ENCODE data around the gene PLPP3.

Gene PLPP3

GRCh38 chr1:56496821-56497772, 82.3 kb downstream of the PLPP3 start:
- peak; percentile 53 for DNase-seq (ENCODE audit: low spot score)

DNA sequence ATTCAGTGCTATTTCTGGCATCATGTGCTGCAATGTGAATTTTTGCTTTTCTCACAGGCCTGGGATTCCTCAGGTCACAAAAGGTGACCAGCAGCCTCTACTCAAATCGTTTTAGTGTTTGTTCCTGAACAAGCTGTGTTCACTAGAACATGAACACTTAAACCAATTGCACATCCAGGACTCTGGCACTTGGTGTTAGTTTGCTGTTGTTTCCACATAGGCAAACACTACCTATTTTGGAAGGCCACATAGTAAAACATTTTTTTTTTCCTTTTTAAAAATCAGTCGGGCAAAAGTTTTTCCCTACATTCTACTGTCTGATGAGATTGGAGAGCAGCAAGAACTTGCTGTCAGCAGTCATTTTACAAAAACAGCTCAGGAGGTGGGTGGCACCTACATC, 83.2 kb downstream of the PLPP3 start:
- no peak for DNase-seq (ENCODE audit: low spot score)

DNA sequence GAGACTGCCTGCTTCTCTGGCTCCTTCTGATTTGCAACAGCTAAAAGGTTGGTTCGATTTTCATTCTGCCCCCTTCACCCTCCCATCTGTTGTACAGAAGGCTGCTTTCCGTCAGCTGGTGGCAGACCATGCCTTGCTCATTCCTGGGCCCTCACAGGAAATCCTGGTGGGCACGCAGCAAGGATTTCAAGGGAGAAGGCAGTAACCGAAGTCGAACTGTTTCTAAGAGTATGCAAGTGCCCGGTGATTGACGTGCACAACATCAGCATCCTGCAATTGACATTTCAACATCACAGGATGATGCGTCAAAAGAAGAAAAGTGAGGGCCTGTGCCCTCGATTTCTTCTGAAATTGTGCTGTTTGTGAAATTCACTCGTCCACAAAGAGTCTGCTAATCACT, 83.8 kb downstream of the PLPP3 start:
- DNase-seq (ENCODE audit: low spot score) = no peak

GRCh38 chr1:56494306-56494705, 85.1 kb downstream of the PLPP3 start:
- no peak for DNase-seq (ENCODE audit: low spot score)

DNA sequence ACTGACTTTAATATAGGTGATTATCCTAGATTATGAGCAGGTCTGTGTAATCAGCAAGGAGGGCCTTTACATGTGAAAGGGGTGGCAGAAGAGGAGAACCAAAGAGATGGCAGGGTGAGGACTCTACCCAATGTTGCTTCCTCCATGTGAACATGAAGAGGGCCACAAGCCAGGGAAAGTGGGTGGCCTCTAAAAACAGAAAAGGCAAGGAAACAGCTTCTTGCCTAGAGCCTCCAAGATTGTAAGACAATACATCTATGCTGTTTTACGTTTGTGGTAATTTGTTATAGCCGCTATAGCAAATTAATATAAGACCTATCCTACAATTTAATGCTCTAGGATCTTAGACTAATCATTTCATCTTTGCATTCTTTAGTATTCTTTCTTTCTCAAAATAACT, 85.5 kb downstream of the PLPP3 start:
- no peak for DNase-seq (ENCODE audit: low spot score)

DNA sequence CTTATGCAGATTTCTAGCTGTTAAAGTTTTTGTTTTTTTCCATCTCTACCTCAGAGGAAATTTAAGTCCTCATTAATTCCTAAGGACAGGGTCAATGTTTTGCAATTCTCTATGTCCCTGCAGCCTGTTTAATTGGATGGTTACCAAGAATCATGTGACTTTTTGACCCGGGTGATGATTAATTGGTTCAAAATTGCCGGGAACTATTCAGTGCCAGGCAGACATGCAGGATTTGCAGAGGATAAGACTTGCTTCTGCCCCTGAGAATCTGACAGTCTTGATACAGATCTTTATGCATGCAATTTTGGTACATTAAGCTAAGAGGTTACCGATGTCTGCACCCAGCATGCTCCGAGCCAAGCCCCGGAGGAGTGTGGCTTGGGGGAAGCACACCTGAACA, 87.9 kb downstream of the PLPP3 start:
- peak; percentile 45 for DNase-seq (ENCODE audit: low spot score)

GRCh38 chr1:56490619-56491018, 88.7 kb downstream of the PLPP3 start:
- DNase-seq (ENCODE audit: low spot score) = no peak

- no peak for DNase-seq (ENCODE audit: low spot score)
Observed at GRCh38 chr1:56489695-56490094, 89.7 kb downstream of the PLPP3 start.

- no peak for DNase-seq (ENCODE audit: low spot score)
Observed at GRCh38 chr1:56484695-56485094, 94.7 kb downstream of the PLPP3 start.

GRCh38 chr1:56483104-56483503, 96.3 kb downstream of the PLPP3 start:
- DNase-seq (ENCODE audit: low spot score) = no peak

DNA sequence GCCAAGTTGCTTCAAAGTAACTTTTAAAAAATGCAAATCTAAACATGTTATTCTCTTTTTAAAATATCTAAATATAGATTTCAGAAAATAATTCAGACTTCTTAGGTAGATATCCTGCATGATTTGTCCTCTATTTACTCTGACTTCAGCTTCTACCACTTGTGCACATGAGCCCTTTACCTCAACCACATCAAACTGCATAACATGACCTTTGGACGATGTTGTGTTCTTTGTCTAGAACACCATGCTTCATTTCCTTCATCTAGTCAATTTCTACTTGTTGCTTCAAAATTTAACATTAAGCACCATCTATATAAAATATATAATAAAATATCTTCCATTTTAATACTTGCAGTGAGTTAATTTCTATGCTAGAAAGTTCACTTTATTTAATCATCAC, 96.9 kb downstream of the PLPP3 start:
- no peak for DNase-seq (ENCODE audit: low spot score)

DNA sequence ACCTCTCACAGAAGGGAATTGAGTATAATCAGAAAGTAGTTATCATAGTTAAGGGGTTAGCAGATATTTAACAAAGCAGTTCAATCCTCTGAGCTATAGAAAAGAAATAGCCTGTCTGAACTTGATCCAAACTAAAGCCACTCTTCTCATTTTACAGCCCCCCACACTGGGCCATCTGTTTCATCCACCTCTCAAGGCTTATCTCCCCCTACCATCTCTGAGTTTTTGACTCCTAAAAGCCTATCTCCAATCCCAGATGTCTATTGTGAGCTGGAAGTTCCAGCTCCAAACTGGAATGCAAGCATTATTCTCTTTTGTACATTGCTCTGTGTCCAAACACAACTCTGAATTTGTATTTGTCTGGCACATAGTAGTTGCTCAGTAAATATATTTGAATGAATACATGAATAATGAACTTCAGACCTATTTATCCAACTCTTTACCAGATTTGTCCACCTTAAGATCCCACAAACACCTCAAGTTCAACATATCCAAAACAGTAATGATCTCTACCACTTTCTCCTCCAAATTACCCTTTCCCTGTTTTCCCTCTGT, 98.1 kb downstream of the PLPP3 start:
- DNase-seq (ENCODE audit: low spot score) = no peak

GRCh38 chr1:56478734-56479133, 100.6 kb downstream of the PLPP3 start:
- no peak for DNase-seq (ENCODE audit: low spot score)

DNA sequence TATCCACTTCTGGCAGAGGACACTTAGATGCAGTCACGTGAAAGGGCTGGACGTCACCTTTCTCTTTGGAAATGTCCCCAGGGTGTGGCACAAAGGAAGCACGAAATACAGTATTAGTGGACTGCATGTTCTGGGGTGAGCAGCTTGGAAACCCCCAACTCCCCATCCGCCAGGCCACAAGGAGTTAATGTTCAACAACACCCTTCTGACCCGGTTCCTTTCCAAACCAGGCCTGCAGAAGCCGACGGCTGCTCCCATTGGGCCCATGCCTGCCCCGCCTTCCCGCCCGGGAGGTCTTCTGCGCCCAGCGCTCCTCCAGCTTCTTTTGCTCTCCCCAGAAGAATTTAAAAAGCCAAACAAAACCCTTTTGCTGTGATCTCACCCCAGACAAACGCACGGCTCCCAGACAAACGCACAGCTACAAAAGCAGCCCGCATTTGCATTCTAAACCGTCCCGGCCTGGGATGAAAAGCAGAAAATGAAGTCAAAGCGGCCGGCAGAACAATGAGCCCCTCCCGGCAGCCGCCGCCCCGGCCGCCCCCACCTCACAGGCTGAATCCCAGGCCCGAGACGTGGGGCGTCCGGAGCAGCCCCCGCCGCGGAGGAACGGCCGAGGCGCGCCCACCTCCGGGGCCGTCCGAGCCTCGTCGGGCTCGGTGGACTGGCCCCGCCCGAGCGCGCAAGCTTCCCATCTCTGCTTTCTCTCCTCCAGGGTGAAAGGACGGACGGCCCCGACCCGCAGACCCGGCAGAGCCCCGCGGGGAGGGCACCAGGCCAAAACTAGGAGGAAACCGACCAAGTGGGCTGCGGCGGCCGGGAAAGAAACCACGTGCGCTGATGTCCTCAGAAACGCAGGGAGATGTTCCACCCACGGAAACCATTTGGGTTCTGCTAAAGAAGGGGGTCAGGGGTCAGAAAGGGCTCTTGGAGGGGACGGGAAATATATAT, 101.9 kb downstream of the PLPP3 start:
- peak; percentile 87 for DNase-seq (ENCODE audit: low spot score)

- DNase-seq (ENCODE audit: low spot score) = no peak
Observed at GRCh38 chr1:56473582-56474270, 105.6 kb downstream of the PLPP3 start.

GRCh38 chr1:56472860-56473259, 106.5 kb downstream of the PLPP3 start:
- DNase-seq (ENCODE audit: low spot score) = no peak

DNA sequence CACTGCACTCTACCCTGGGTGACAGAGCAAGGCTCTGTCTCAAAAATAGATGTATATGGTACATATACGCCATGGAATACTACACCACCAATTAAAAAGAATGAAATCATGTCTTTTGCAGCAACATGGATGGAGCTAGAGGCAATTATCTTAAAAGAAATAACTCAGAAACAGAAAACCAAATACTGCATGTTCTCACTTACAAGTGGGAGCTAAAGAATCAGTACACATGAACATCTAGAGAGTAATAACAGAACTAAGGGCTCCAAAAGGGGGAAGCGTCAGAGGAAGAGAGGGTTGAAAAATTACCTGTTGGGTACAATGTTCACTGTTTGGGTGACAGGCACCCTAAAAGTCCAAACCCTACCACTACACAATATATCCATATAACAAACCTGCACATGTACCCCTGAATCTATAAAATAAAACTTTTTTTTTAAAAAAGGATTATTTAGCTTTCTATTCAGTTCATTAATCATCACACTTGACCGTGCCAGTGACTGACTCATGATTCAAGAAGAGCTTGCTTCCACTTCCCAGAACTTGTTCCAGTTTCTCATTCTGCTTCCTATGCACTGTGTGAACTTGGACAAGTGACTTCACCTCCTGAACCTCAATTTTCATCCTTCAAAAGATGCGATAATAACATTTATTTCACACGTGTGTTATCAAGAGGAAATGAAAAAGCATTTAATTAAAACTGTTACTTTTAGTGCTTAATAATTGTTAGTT, 109.6 kb downstream of the PLPP3 start:
- peak; percentile 62 for DNase-seq (ENCODE audit: low spot score)

GRCh38 chr1:56468518-56468917, 110.8 kb downstream of the PLPP3 start:
- no peak for DNase-seq (ENCODE audit: low spot score)

DNA sequence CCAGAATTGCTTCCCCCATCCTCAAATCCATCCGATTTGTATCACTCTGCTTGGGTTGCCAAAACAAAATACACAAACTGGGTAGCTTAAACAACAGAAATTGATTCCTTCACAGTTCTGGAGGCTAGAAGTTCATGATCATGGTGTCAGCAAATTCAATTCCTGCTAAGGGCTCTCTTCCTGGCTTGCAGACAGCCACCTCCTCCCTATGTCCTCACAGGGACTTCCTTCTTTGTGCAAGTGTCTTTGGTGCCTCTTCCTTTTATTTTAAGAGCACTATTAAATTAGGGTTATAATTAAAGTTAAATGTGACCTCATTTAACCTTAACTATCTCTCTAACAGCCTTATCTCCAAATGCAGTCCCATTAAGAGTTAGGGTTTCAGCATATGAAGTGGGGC, 112.8 kb downstream of the PLPP3 start:
- no peak for DNase-seq (ENCODE audit: low spot score)

DNA sequence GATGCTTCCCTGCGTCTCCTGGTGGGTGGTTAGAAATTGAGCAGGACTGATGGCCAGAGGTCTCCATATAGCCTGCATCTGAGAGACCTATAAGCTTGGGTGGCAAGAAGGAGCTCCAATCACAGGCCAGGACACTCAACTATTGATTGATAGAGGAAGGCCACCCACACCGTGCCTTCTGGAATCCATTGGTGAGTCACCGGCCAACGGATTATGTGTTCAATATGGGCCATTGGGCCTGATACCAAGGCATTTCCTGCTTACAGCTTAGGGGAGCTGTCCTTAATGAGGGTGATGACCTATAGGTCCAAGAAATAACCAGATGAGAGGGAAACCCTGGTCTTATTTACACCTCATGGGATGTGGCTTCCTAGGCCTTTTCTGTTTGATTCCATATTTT, 115.1 kb downstream of the PLPP3 start:
- DNase-seq (ENCODE audit: low spot score) = no peak

DNA sequence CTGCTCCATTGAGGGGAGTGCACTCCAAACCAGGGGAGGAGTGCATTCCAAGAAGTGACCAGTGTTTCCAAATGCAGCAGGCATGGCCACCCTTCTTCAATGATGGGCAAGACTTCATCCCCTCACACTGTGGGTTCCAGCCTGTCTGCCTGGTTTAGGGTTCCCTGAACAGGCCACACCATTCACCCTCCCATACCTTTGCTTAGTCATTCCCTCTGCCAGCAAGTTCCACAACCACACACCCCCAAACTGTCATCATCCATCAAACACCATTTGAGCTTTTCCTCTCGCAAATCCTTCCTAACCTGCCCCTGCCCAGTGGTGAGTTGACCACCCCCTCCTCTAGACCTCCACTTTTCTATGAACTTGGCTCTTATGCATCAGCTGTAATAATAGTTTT, 116.0 kb downstream of the PLPP3 start:
- no peak for DNase-seq (ENCODE audit: low spot score)

Data from kidney tubule cell (primary cell).